HepG2 (cell line): ENCODE data around the gene YIPF4. TPM values are rescaled to one million over a fixed set of nuclear protein-coding genes. Genes with fewer than 3 reads are reported as not detected.

ENCODE experiments used
- ATAC-seq: fragments of 200-7000 bp; cut with Tn5 transposase; 3 replicates; pipeline ENCODE4 v1.9.1; 2020; ENCODE audit warnings: mild to moderate bottlenecking, moderate library complexity
- BruUV-seq: library from RNA; stranded (reverse); fragments of 400-500 nt; replicated peaks from 2 replicates; lab custom pipeline; 2021; lab: Mats Ljungman, UMichigan
- CTCF ChIA-PET: fragments of 300-600 bp; formaldehyde crosslinking; extraction: SDS; loops from one replicate; lab custom pipeline; 2021; ENCODE audit warnings: low total read pairs, inconsistent platforms, low intra/inter-chr PET ratio; lab: Yijun Ruan, JAX
- POLR2A ChIA-PET: fragments of 350-600 bp; sonication (Branson Sonifier 250); formaldehyde crosslinking; loops from one replicate; lab custom pipeline; 2020; ENCODE audit warnings: antibody characterized with exemption, inconsistent platforms; lab: Yijun Ruan, JAX
- DNase-seq: peaks from one replicate; pipeline ENCODE4 v3.0.0-alpha.2; 2015; ENCODE audit warnings: low spot score
- FAIRE-seq: peaks from 3 replicates; lab custom pipeline; 2011; peaks lifted over from hg19 to GRCh38; lab: Jason Lieb, UNC
- H2AFZ ChIP-seq: one replicate; pipeline ENCODE4 v1.6.1; 2011; ENCODE audit warnings: low read length, inconsistent platforms
- H3K27ac ChIP-seq: fragments of 300-600 bp; 3 replicates; pipeline ENCODE4 v1.8.0; 2011; ENCODE audit warnings: mixed run types, mild to moderate bottlenecking, mixed read lengths, low read length, inconsistent platforms; ENCODE audit not compliant: insufficient read depth; ENCODE audit errors: extremely low read length
- H3K27me3 ChIP-seq, 2 experiments: fragments of 200-600 bp in 1 of 2; 2 replicates in 1 of 2; 3 replicates in 1 of 2; pipeline versions ENCODE4 v1.6.0 to v1.8.0; 2011; ENCODE audit warnings: low read length in 2 of 2, mild to moderate bottlenecking in 2 of 2, moderate library complexity in 2 of 2, inconsistent platforms in 1 of 2; ENCODE audit not compliant: insufficient read depth in 2 of 2, control insufficient read depth in 1 of 2
- H3K36me3 ChIP-seq, 2 experiments: fragments of 200-600 bp in 1 of 2; replicated peaks in 1 of 2; 2 replicates in 1 of 2; 3 replicates in 1 of 2; pipeline versions ENCODE4 v1.5.1 to v1.8.0; 2011; ENCODE audit warnings: low read length in 2 of 2, inconsistent platforms in 1 of 2; ENCODE audit not compliant: insufficient read depth in 2 of 2, control insufficient read depth in 1 of 2
- H3K4me1 ChIP-seq: 2 replicates; pipeline ENCODE4 v1.5.1; 2012; ENCODE audit warnings: low read length, inconsistent platforms; ENCODE audit not compliant: insufficient read depth
- H3K4me2 ChIP-seq: 2 replicates; pipeline ENCODE4 v1.6.0; 2011; ENCODE audit warnings: low read depth, low read length, inconsistent platforms
- H3K4me3 ChIP-seq, 3 experiments: fragments of 200-600 bp in 1 of 3; sonication (generic), shearing (Covaris generic) in 1 of 3; replicated peaks in 1 of 3; 2 replicates each; pipeline ENCODE4 v1.5.1; 2011 to 2016; ENCODE audit warnings: low read length in 3 of 3, inconsistent platforms in 2 of 3, low read depth in 2 of 3, mild to moderate bottlenecking in 2 of 3, control low read depth in 1 of 3, mixed read lengths in 1 of 3; ENCODE audit not compliant: insufficient read depth in 1 of 3
- H3K79me2 ChIP-seq: one replicate; pipeline ENCODE4 v1.6.1; 2011; ENCODE audit warnings: low read length, inconsistent platforms; ENCODE audit not compliant: insufficient read depth
- H3K9ac ChIP-seq: 2 replicates; pipeline ENCODE4 v1.6.0; 2011; ENCODE audit warnings: mild to moderate bottlenecking, low read depth, low read length, inconsistent platforms; ENCODE audit not compliant: insufficient read depth
- H3K9me3 ChIP-seq: 2 replicates; pipeline ENCODE4 v1.5.1; 2012; ENCODE audit warnings: mild to moderate bottlenecking, low read length
- H4K20me1 ChIP-seq: 2 replicates; pipeline ENCODE4 v1.6.0; 2011; ENCODE audit warnings: inconsistent platforms, mild to moderate bottlenecking, low read length, moderate library complexity; ENCODE audit not compliant: insufficient read depth
- ATF4 ChIP-seq, 2 experiments: fragments of 450-650 bp in 1 of 2; sonication (generic) in 1 of 2; formaldehyde crosslinking; IDR thresholded peaks; 2 replicates each; pipeline versions ENCODE4 v1.5.0 to v1.8.0; 2020 to 2022; ENCODE audit warnings: mild to moderate bottlenecking in 1 of 2, missing genetic modification reagents in 1 of 2
- BCLAF1 ChIP-seq: fragments of 450-650 bp; IDR thresholded peaks from 2 replicates; pipeline ENCODE4 v1.6.1; 2017; ENCODE audit warnings: mild to moderate bottlenecking
- FOXP4 ChIP-seq: sonication (generic); formaldehyde crosslinking; IDR thresholded peaks from 2 replicates; pipeline ENCODE4 v1.4.0; 2020; ENCODE audit warnings: missing genetic modification reagents
- HHEX ChIP-seq: IDR thresholded peaks from 2 replicates; pipeline ENCODE4 v1.6.1; 2016; ENCODE audit warnings: control low read depth
- HINFP ChIP-seq: sonication (generic); formaldehyde crosslinking; IDR thresholded peaks from 2 replicates; pipeline ENCODE4 v1.4.0; 2020; ENCODE audit warnings: low read depth, mild to moderate bottlenecking, missing genetic modification reagents
- HNRNPL ChIP-seq: fragments of 200-400 bp; formaldehyde crosslinking; IDR thresholded peaks from 2 replicates; pipeline ENCODE4 v1.6.1; 2017; ENCODE audit warnings: mild to moderate bottlenecking, low read depth, low read length
- PRMT3 ChIP-seq: sonication (generic); formaldehyde crosslinking; IDR thresholded peaks from 2 replicates; pipeline ENCODE4 v1.8.1; 2022; ENCODE audit warnings: low read depth, mild to moderate bottlenecking, moderate library complexity, missing genetic modification reagents, borderline replicate concordance
- RAD21 ChIP-seq: fragments of 450-650 bp; formaldehyde crosslinking; IDR thresholded peaks from 2 replicates; pipeline ENCODE4 v1.5.0; 2020; ENCODE audit warnings: mild to moderate bottlenecking
- ZBTB33 ChIP-seq: sonication (generic); formaldehyde crosslinking; IDR thresholded peaks from 2 replicates; pipeline ENCODE4 v1.4.0; 2020; ENCODE audit warnings: missing genetic modification reagents
- ZBTB38 ChIP-seq: sonication (generic); formaldehyde crosslinking; IDR thresholded peaks from 2 replicates; pipeline ENCODE4 v1.5.1; 2020; ENCODE audit warnings: mild to moderate bottlenecking, missing genetic modification reagents
- ZNF205 ChIP-seq: IDR thresholded peaks from 2 replicates; pipeline ENCODE4 v1.6.1; 2018; ENCODE audit warnings: missing biosample characterization, missing genetic modification reagents
- ZNF503 ChIP-seq: sonication (generic); formaldehyde crosslinking; IDR thresholded peaks from 2 replicates; pipeline ENCODE4 v1.4.0; 2020; ENCODE audit warnings: missing genetic modification reagents
- ZNF543 ChIP-seq: sonication (generic); formaldehyde crosslinking; IDR thresholded peaks from 2 replicates; pipeline ENCODE4 v1.4.0; 2020; ENCODE audit warnings: mild to moderate bottlenecking, missing genetic modification reagents
- WGBS: methylation state at CpG from one replicate; pipeline ENCODE4 v1.1.6; 2017; ENCODE audit warnings: low lambda C conversion rate; 5-methylcytosine and 5-hydroxymethylcytosine counted together
- in situ Hi-C: cut with HindIII; loops from 2 replicates; pipeline ENCODE4 v1.10.0; 2017; ENCODE audit warnings: low pct_unique_long_range_greater_than_20kb; ENCODE audit not compliant: extremely low pct_ligation_motif_present
- intact Hi-C: fragments of 100-400 bp; cut with micrococcal nuclease; formaldehyde crosslinking; loops from one replicate; pipeline ENCODE4 v1.10.0; 2022; ENCODE audit not compliant: unreplicated experiment
- polyA plus RNA-seq, 8 experiments: library from polyadenylated mRNA; depleted of rRNA in 3 of 8; stranded (reverse) in 7 of 8; unstranded in 1 of 8; fragments of >200 nt; fragmentation: Illumina TruSeq in 4 of 8; extraction: Trizol in 4 of 8; gene quantifications; 2 replicates each; pipeline versions ENCODE4 v1.2.1 to v1.2.3, GENCODE V29; 2011 to 2016; ENCODE audit warnings: low read depth in 4 of 8, missing spikeins in 1 of 8, mixed read lengths in 1 of 8; ENCODE audit not compliant: insufficient read depth in 1 of 8
- total RNA-seq, 5 experiments: library from RNA; depleted of rRNA; stranded (reverse); fragments of >200 nt; fragmentation: Illumina TruSeq; extraction: Trizol; gene quantifications; 2 replicates each; pipeline ENCODE4 v1.2.3, GENCODE V29; 2016; ENCODE audit warnings: low read depth in 1 of 5

Gene YIPF4
- total and polyA plus RNA-seq, 2 of the 13 experiments (the other 11 are each of a cell fraction or from before 2014, with no cell fraction given), result 19.0 to 43.9 TPM

- no peaks in the 10 kb centered on the region for H4K20me1 ChIP-seq
- H3K27ac ChIP-seq, result no peak overlapping the region
- ChIA-PET POLR2A (no interaction called here), CTCF (no interaction called here)
- no peak overlapping the region for H3K4me2 ChIP-seq
- no peaks in the 10 kb centered on the region for H3K36me3 ChIP-seq
- H3K9me3 ChIP-seq, result no peaks in the 10 kb centered on the region
- no peak overlapping the region for H2AFZ ChIP-seq
- 66% methylated on average over 13 of the region's 13 CpGs for WGBS
- no peak overlapping the region for H3K4me3 ChIP-seq
- no peak for FAIRE-seq
- no peak for DNase-seq
- H3K9ac ChIP-seq, result no peak overlapping the region
- ATAC-seq, result no peak
- H3K27me3 ChIP-seq, result peaks cover 0 to 1% of the 10 kb centered on the region in 2 experiments; a peak in 2 of 5 replicates
- no TSS peak for BruUV-seq
- intact Hi-C loops, result no loop called here
- H3K79me2 ChIP-seq, result no peaks in the 10 kb centered on the region
- H3K4me1 ChIP-seq, result peaks cover 23% of the 10 kb centered on the region
- in situ Hi-C loops, result no loop called here
- TF ChIP-seq ZBTB33 (CRISPR knock-in tag) (peak; percentile 35; the same call in 1 of the 2 replicates), PRMT3 (CRISPR knock-in tag) (no peak), HNRNPL (no peak), RAD21 (no peak), BCLAF1 (no peak), ZNF503 (CRISPR knock-in tag) (no peak), HINFP (peak; percentile 62; the same call in 1 of the 2 replicates), ZNF543 (no peak), FOXP4 (CRISPR knock-in tag) (no peak), HHEX (CRISPR knock-in tag) (no peak), ZBTB38 (CRISPR knock-in tag) (peak; percentile 84), ATF4 (CRISPR knock-in tag; IDR thresholded peaks at IDR 0.05) (no peak), ZNF205 (CRISPR knock-in tag) (no peak)
Measured at GRCh38 chr2:32258242-32258641, 19.5 kb upstream of the YIPF4 start.
